Right atrium auricular region (tissue), 2 donors: ENCODE data around the gene UMAD1. TPM values are rescaled to one million over a fixed set of nuclear protein-coding genes. Genes with fewer than 3 reads are reported as not detected.

Experiments
- DNase-seq: peaks from one replicate; pipeline ENCODE4 v3.0.0-alpha.2; 2019; ENCODE audit warnings: low spot score
- H3K27ac ChIP-seq, 2 donors: fragments of 200-600 bp; sonication (generic); 1 replicate in 1 of 2; 2 replicates in 1 of 2; pipeline ENCODE4 v1.5.1; 2016 to 2019
- H3K27me3 ChIP-seq, 2 donors: fragments of 200-600 bp; sonication (generic); one replicate each; pipeline versions ENCODE4 v1.5.1 to v1.6.0; 2017 to 2019
- H3K36me3 ChIP-seq: fragments of 200-600 bp; sonication (generic); one replicate; pipeline ENCODE4 v1.5.1; 2016
- H3K4me1 ChIP-seq, 2 donors: fragments of 200-600 bp; sonication (generic); one replicate each; pipeline versions ENCODE4 v1.5.1 to v1.6.0; 2017 to 2019
- H3K4me3 ChIP-seq, 2 donors: fragments of 200-600 bp; sonication (generic); 1 replicate in 1 of 2; 2 replicates in 1 of 2; pipeline ENCODE4 v1.5.1; 2017 to 2019; ENCODE audit warnings: mild to moderate bottlenecking in 1 of 2, moderate library complexity in 1 of 2
- H3K9me3 ChIP-seq, 2 donors: fragments of 200-600 bp; sonication (generic); one replicate each; pipeline ENCODE4 v1.5.1; 2019
- total RNA-seq, 2 donors: library from RNA; depleted of rRNA; stranded (reverse); fragments of >200 nt; gene quantifications; one replicate each; pipeline ENCODE4 v1.1.0, GENCODE V29; 2016
- TF ChIP-seq, protein P1 (sequence below), 2 donors: fragments of 200-600 bp; sonication (generic); IDR thresholded peaks; one replicate each; pipeline ENCODE4 v1.5.1; 2019; ENCODE audit warnings: antibody characterized with exemption in 2 of 2

UMAD1 gene
- total RNA-seq, 2 donors from 2014 or later, result 9.2 to 17.7 TPM

DNA sequence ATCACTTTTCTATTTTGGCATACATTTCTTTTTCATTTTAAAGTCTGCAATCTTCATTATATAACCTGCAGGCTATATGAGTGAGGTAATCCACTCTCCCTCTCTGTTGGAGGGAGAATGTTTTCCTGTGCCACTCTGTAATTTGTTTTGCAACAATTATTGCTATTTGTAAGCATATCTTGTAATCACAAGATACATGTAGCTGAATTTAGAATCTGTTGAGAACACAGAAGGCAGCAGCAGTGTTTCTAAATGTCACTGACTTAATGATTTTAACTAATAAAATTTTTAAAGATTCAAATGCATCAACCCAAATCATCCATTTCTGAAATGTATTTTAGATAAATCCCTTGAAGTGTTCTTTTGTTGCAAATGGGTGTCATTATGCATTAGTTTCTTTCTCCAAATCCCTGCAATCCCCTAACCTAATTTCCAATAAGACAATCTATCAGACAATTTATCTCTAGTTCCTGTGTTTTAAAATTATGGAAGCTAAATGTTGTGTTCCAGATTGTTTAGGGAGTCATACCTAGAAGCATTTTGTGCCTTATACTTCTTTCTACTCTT, 19.8 kb upstream of the UMAD1 start:
- Histone ChIP-seq H3K4me1 (no peaks in the 10 kb centered on the region), H3K27ac (no peak overlapping the region), H3K36me3 (no peaks in the 10 kb centered on the region), H3K27me3 (no peaks in the 10 kb centered on the region), H3K4me3 (no peak overlapping the region), H3K9me3 (no peaks in the 10 kb centered on the region)
- TF ChIP-seq, protein P1, sequence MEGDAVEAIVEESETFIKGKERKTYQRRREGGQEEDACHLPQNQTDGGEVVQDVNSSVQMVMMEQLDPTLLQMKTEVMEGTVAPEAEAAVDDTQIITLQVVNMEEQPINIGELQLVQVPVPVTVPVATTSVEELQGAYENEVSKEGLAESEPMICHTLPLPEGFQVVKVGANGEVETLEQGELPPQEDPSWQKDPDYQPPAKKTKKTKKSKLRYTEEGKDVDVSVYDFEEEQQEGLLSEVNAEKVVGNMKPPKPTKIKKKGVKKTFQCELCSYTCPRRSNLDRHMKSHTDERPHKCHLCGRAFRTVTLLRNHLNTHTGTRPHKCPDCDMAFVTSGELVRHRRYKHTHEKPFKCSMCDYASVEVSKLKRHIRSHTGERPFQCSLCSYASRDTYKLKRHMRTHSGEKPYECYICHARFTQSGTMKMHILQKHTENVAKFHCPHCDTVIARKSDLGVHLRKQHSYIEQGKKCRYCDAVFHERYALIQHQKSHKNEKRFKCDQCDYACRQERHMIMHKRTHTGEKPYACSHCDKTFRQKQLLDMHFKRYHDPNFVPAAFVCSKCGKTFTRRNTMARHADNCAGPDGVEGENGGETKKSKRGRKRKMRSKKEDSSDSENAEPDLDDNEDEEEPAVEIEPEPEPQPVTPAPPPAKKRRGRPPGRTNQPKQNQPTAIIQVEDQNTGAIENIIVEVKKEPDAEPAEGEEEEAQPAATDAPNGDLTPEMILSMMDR (IDR thresholded peaks at IDR 0.05), result no peak
- no peak for DNase-seq

DNA sequence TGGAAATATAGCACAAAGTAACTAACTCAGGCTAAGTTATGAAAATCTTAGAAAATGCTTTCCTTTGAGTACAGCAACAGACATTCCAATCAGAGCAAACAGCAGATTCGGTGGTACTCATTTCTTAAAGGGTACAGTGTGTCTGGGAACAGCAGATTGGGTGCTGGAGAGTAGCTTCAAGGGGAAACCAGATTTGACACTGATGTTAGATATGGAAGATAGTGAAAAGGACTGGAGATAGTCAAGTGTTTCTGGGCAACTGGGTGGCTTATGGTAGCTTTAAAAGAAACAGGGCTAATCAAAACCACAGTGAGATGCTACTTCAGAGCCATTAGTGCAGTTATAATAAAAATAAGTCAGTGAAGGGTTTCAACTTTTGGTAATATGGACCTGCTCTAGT, 12.1 kb upstream of the UMAD1 start:
- DNase-seq, result no peak
- H3K27me3 ChIP-seq, result no peaks in the 10 kb centered on the region
- TF ChIP-seq, protein P1 (IDR thresholded peaks at IDR 0.05), result no peak
- no peaks in the 10 kb centered on the region for H3K36me3 ChIP-seq
- no peaks in the 10 kb centered on the region for H3K9me3 ChIP-seq
- H3K4me3 ChIP-seq, result no peak overlapping the region
- no peak overlapping the region for H3K27ac ChIP-seq
- H3K4me1 ChIP-seq, result no peaks in the 10 kb centered on the region

DNA sequence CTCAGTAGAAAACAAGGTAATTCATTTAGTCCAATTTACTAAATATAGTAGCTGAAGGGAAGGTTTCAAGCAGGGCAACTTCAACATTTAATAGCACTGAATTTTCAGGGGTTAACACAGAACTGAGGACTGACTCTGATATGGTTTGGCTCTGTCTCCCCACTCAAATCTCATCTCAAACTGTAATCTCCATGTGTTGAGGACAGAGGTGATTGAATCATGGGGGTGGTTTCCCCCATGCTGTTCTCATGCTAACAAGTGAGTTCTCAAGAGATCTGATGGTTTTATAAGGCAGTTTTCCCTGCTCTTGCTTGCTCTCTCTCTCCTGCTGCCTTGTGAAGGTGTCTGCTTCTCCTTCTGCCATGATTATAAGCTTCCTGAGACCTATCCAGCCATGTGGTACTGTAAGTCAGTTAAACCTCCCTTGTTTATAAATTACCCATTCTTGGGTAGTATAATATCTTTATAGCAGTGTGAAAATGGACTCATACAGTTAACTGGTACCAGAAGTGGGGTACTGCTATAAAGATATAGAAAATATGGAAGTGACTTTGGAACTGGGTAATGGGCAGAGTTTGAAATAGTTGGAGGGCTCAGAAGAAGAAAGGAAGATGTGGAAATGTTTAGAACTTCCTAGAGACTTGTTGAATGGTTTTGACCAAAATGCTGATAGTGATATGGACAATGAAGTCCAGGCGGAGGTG, 9.8 kb upstream of the UMAD1 start:
- TF ChIP-seq, protein P1 (IDR thresholded peaks at IDR 0.05), result no peak
- H3K36me3 ChIP-seq, result no peaks in the 10 kb centered on the region
- DNase-seq, result no peak
- H3K4me1 ChIP-seq, result no peaks in the 10 kb centered on the region
- no peaks in the 10 kb centered on the region for H3K9me3 ChIP-seq
- H3K4me3 ChIP-seq, result no peak overlapping the region
- no peaks in the 10 kb centered on the region for H3K27me3 ChIP-seq
- H3K27ac ChIP-seq, result no peak overlapping the region

DNA sequence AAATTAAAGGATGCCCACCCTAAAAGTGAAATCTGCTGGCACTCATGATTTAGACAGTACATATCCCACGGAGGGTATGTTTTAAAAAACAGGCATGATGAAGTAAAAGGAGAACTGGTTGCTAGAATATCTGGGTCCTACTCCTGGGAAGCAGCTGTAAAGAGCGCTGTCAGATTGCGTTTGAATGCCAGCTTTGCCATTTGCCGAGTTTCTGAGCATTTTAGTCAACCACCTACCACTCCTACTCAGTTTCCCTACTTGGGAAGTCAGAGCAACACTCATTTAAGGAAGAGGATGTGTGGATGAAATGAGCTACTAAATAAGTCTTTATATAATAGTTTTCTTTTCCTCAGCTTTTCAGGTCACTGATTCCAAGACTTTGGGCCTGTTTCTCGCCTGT, 1.1 kb upstream of the UMAD1 start:
- Histone ChIP-seq H3K27ac (peak overlapping the region; percentile 88), H3K27me3 (no peaks in the 10 kb centered on the region), H3K36me3 (no peaks in the 10 kb centered on the region), H3K4me1 (peaks cover 0 to 18% of the 10 kb centered on the region in 2 donors), H3K4me3 (peak overlapping the region; percentile 81 to 89), H3K9me3 (no peaks in the 10 kb centered on the region)
- TF ChIP-seq, protein P1 (IDR thresholded peaks at IDR 0.05), result no peak
- DNase-seq, result no peak

DNA sequence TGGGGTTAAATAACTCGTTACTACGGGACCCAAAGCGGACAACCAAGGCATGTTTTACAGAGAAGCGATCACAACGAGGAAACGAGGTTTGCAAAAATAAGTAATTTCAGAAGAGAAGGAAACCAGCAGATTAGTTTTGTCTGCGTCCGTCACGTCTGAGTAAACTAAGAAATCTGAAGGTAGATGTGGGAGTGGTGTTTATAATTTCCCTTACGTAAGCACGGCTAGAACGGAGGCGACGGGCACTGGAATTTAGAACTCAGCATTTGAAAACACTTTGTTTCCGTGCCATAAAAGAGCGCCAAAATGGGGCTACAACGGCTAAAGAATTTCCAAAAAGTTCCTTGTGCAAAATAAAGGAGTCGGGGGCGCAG, 718 bp upstream of the UMAD1 start:
- Histone ChIP-seq H3K27me3 (no peaks in the 10 kb centered on the region), H3K4me1 (peaks cover 0 to 18% of the 10 kb centered on the region in 2 donors), H3K4me3 (peak overlapping the region; percentile 81 to 89), H3K36me3 (no peaks in the 10 kb centered on the region), H3K27ac (peak overlapping the region; percentile 88), H3K9me3 (no peaks in the 10 kb centered on the region)
- TF ChIP-seq, protein P1 (IDR thresholded peaks at IDR 0.05), result no peak
- no peak for DNase-seq
